Measurements from ENCODE around the gene SBK3.
"Not testable (repeated sequence)": the region's sequence is repeated elsewhere in the genome, so short reads cannot be mapped to it uniquely, and the experiment has no call there.

Gene SBK3

GRCh38 chr19:55583897-55584296 lies 38.6 kb upstream of the SBK3 start:
- not testable (repeated sequence) for H3K9ac ChIP-seq (ENCODE audit: low read depth, low read length); H3K4me3 ChIP-seq (ENCODE audit: low read depth, low read length); H3K27ac ChIP-seq (ENCODE audit: low read depth, low read length); H3K27me3 ChIP-seq (ENCODE audit: control insufficient read depth, insufficient read depth, low read length); H3K9me3 ChIP-seq (ENCODE audit: control insufficient read depth, insufficient read depth, low read length); H3K36me3 ChIP-seq (ENCODE audit: control insufficient read depth, insufficient read depth, low read length); H3K4me1 ChIP-seq (ENCODE audit: control insufficient read depth, insufficient read depth, low read length)

- H3K36me3 ChIP-seq (ENCODE audit: control insufficient read depth, insufficient read depth, low read length); H3K9ac ChIP-seq (ENCODE audit: low read depth, low read length); H3K27me3 ChIP-seq (ENCODE audit: control insufficient read depth, insufficient read depth, low read length); H3K27ac ChIP-seq (ENCODE audit: low read depth, low read length); H3K4me1 ChIP-seq (ENCODE audit: control insufficient read depth, insufficient read depth, low read length); H3K4me3 ChIP-seq (ENCODE audit: low read depth, low read length); H3K9me3 ChIP-seq (ENCODE audit: control insufficient read depth, insufficient read depth, low read length): not testable (repeated sequence)
These were observed 36.9 kb upstream of the SBK3 start for GRCh38 chr19:55582284-55582683.

GRCh38 chr19:55581823-55582223 lies 36.5 kb upstream of the SBK3 start:
- Histone ChIP-seq H3K4me1 (ENCODE audit: control insufficient read depth, insufficient read depth, low read length) (peaks cover 3% of the 10 kb centered on the region), H3K9me3 (ENCODE audit: control insufficient read depth, insufficient read depth, low read length) (no peaks in the 10 kb centered on the region), H3K27me3 (ENCODE audit: control insufficient read depth, insufficient read depth, low read length) (peaks cover 3% of the 10 kb centered on the region), H3K27ac (ENCODE audit: low read depth, low read length) (no peak overlapping the region), H3K4me3 (ENCODE audit: low read depth, low read length) (no peak overlapping the region), H3K36me3 (ENCODE audit: control insufficient read depth, insufficient read depth, low read length) (peaks cover 14% of the 10 kb centered on the region), H3K9ac (ENCODE audit: low read depth, low read length) (no peak overlapping the region)

GRCh38 chr19:55581145-55581822 lies 35.9 kb upstream of the SBK3 start:
- H3K27me3 ChIP-seq (ENCODE audit: control insufficient read depth, insufficient read depth, low read length): no peaks in the 10 kb centered on the region
- H3K4me3 ChIP-seq (ENCODE audit: low read depth, low read length): peak overlapping the region; percentile 82
- peaks cover 17% of the 10 kb centered on the region for H3K36me3 ChIP-seq (ENCODE audit: control insufficient read depth, insufficient read depth, low read length)
- no peaks in the 10 kb centered on the region for H3K9me3 ChIP-seq (ENCODE audit: control insufficient read depth, insufficient read depth, low read length)
- no peak overlapping the region for H3K9ac ChIP-seq (ENCODE audit: low read depth, low read length)
- H3K4me1 ChIP-seq (ENCODE audit: control insufficient read depth, insufficient read depth, low read length): no peaks in the 10 kb centered on the region; the same call in 1 of the 2 replicates
- no peak overlapping the region for H3K27ac ChIP-seq (ENCODE audit: low read depth, low read length)

GRCh38 chr19:55580628-55581144 lies 35.3 kb upstream of the SBK3 start, which contains the start of gene ZNF579:
Gene ZNF579, minus strand, starts transcription at chr19:55580848. Its CDS starts 1,209 bp downstream, at chr19:55579639.
- Histone ChIP-seq H3K27me3 (ENCODE audit: control insufficient read depth, insufficient read depth, low read length) (no peaks in the 10 kb centered on the region), H3K27ac (ENCODE audit: low read depth, low read length) (peak within 1 kb of the TSS; percentile 88)

GRCh38 chr19:55579766-55580621 lies 34.7 kb upstream of the SBK3 start:
- Histone ChIP-seq H3K36me3 (ENCODE audit: control insufficient read depth, insufficient read depth, low read length) (peaks cover 17% of the 10 kb centered on the region), H3K27me3 (ENCODE audit: control insufficient read depth, insufficient read depth, low read length) (no peaks in the 10 kb centered on the region), H3K9me3 (ENCODE audit: control insufficient read depth, insufficient read depth, low read length) (no peaks in the 10 kb centered on the region), H3K9ac (ENCODE audit: low read depth, low read length) (peak overlapping the region; percentile 72), H3K27ac (ENCODE audit: low read depth, low read length) (peak overlapping the region; percentile 88), H3K4me3 (ENCODE audit: low read depth, low read length) (peak overlapping the region; percentile 82), H3K4me1 (ENCODE audit: control insufficient read depth, insufficient read depth, low read length) (no peaks in the 10 kb centered on the region; the same call in 1 of the 2 replicates)

More at GRCh38 chr19:55580628-55581144, 35.3 kb upstream of the SBK3 start, which contains the start of gene ZNF579:
- Histone ChIP-seq H3K9me3 (ENCODE audit: control insufficient read depth, insufficient read depth, low read length) (no peaks in the 10 kb centered on the region), H3K9ac (ENCODE audit: low read depth, low read length) (peak within 1 kb of the TSS; percentile 72), H3K4me3 (ENCODE audit: low read depth, low read length) (peak within 1 kb of the TSS; percentile 82), H3K36me3 (ENCODE audit: control insufficient read depth, insufficient read depth, low read length) (peaks cover 17% of the 10 kb centered on the region), H3K4me1 (ENCODE audit: control insufficient read depth, insufficient read depth, low read length) (no peaks in the 10 kb centered on the region; the same call in 1 of the 2 replicates)

- Histone ChIP-seq H3K9ac (ENCODE audit: low read depth, low read length) (peak overlapping the region; percentile 61; the same call in 1 of the 2 replicates), H3K9me3 (ENCODE audit: control insufficient read depth, insufficient read depth, low read length) (no peaks in the 10 kb centered on the region), H3K4me3 (ENCODE audit: low read depth, low read length) (peak overlapping the region; percentile 82), H3K27me3 (ENCODE audit: control insufficient read depth, insufficient read depth, low read length) (no peaks in the 10 kb centered on the region), H3K27ac (ENCODE audit: low read depth, low read length) (no peak overlapping the region), H3K4me1 (ENCODE audit: control insufficient read depth, insufficient read depth, low read length) (no peaks in the 10 kb centered on the region; the same call in 1 of the 2 replicates), H3K36me3 (ENCODE audit: control insufficient read depth, insufficient read depth, low read length) (peaks cover 17% of the 10 kb centered on the region)
These were observed 33.7 kb upstream of the SBK3 start for GRCh38 chr19:55578761-55579747.

GRCh38 chr19:55578031-55578760 lies 32.9 kb upstream of the SBK3 start:
- Histone ChIP-seq H3K36me3 (ENCODE audit: control insufficient read depth, insufficient read depth, low read length) (peaks cover 17% of the 10 kb centered on the region), H3K27me3 (ENCODE audit: control insufficient read depth, insufficient read depth, low read length) (no peaks in the 10 kb centered on the region), H3K27ac (ENCODE audit: low read depth, low read length) (no peak overlapping the region), H3K9ac (ENCODE audit: low read depth, low read length) (no peak overlapping the region), H3K4me1 (ENCODE audit: control insufficient read depth, insufficient read depth, low read length) (no peaks in the 10 kb centered on the region; the same call in 1 of the 2 replicates), H3K4me3 (ENCODE audit: low read depth, low read length) (no peak overlapping the region), H3K9me3 (ENCODE audit: control insufficient read depth, insufficient read depth, low read length) (no peaks in the 10 kb centered on the region)

GRCh38 chr19:55576746-55577145 lies 31.4 kb upstream of the SBK3 start:
- Histone ChIP-seq H3K4me3 (ENCODE audit: low read depth, low read length) (no peak overlapping the region), H3K9ac (ENCODE audit: low read depth, low read length) (no peak overlapping the region)

GRCh38 chr19:55573929-55574328 lies 28.6 kb upstream of the SBK3 start:
- not testable (repeated sequence) for H3K4me1 ChIP-seq (ENCODE audit: control insufficient read depth, insufficient read depth, low read length); H3K9ac ChIP-seq (ENCODE audit: low read depth, low read length); H3K4me3 ChIP-seq (ENCODE audit: low read depth, low read length); H3K9me3 ChIP-seq (ENCODE audit: control insufficient read depth, insufficient read depth, low read length); H3K27ac ChIP-seq (ENCODE audit: low read depth, low read length); H3K27me3 ChIP-seq (ENCODE audit: control insufficient read depth, insufficient read depth, low read length)
- H3K36me3 ChIP-seq (ENCODE audit: control insufficient read depth, insufficient read depth, low read length): peaks cover 17% of the 10 kb centered on the region

More at GRCh38 chr19:55576746-55577145, 31.4 kb upstream of the SBK3 start:
- peaks cover 17% of the 10 kb centered on the region for H3K36me3 ChIP-seq (ENCODE audit: control insufficient read depth, insufficient read depth, low read length)
- no peaks in the 10 kb centered on the region; the same call in 1 of the 2 replicates for H3K4me1 ChIP-seq (ENCODE audit: control insufficient read depth, insufficient read depth, low read length)
- no peak overlapping the region for H3K27ac ChIP-seq (ENCODE audit: low read depth, low read length)
- no peaks in the 10 kb centered on the region for H3K27me3 ChIP-seq (ENCODE audit: control insufficient read depth, insufficient read depth, low read length)
- H3K9me3 ChIP-seq (ENCODE audit: control insufficient read depth, insufficient read depth, low read length): no peaks in the 10 kb centered on the region

Data from HUES48 (cell line).